ENCODE measurements around the gene SNRNP27.
"Not testable (repeated sequence)": the region's sequence is repeated elsewhere in the genome, so short reads cannot be mapped to it uniquely, and the experiment has no call there.

SNRNP27 gene

DNA sequence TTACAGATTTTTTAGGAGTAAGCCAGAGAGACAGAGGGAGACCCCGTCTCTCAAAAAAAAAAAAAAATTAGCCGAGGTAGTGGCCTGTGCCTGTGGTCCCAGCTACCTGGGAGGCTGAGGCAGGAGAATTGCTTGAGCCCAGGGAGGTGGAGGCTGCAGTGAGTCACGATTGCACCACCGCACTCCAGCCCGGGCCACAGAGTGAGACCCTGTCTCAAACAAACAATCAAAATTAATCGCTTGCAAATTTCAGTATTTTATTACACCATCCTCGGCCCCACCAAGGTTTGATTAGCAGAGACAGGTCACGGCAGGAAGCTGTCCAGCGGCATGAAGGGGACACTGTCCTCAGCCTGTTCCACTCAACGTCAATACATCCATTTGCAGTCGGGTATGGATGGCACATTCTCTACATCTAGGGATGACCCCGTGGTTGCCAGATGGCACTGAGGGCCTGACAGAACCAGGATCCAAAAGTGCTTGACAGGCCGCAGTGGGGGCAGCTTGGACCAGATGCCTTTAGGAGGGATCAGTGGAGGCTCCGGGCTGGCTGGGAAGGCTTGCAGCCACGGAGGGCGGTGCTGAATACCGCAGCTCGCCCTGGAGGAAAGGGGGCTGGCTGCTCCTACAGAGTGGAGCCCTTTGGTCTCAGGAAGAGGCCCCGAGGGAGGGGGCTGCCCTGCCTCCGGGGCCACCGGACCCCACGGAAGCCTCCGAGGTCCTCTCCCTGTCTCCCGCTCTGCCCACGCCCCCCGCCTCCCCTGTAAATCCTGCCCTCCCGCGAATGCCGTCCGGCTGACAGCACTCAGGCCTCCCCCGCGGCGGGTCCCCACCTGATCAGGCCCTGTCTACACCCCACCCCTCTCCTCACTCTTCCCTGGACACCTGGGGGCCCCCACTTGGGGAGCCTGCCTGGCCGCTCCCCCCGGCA lies 54.5 kb downstream of the SNRNP27 start:
- DNase-seq: no peak

DNA sequence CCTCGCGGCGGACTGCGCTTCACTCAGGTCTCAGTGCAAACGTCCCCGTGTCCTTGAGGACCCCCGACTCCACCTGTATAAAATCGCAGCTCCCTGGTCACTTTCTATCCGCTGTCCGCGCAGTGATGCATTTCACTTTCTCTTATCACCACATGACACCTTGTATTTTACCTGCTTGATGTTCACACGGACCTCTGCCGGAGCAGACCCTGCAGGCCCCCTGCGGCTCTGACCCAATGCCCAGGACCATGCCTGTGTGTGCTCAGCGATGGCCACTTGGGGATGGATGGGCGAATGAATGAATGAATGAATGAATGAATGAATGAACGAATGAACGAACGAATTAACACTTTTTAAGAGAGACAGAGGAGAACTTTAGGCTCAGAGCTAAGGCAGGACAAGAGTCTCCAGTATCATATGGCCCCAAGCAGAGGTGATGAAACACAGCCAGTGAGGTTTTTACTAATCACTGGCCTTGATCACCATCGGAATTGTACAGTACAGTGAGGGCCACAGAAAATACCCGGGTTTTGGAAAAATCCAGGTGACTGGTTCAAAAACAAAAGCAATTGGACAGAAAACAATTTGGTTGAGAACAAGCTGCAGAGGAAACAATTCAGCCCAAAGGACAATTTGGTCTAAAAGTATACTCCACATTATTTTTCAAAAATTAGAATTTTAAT lies 55.3 kb downstream of the SNRNP27 start:
- DNase-seq: no peak

GRCh38 chr2:69950241-69950640 lies 56.5 kb downstream of the SNRNP27 start:
- DNase-seq: no peak

GRCh38 chr2:69950671-69951070 lies 56.9 kb downstream of the SNRNP27 start:
- DNase-seq: not testable (repeated sequence)

- no peak for DNase-seq
Observed at GRCh38 chr2:69952336-69953115, 58.8 kb downstream of the SNRNP27 start.

GRCh38 chr2:69954084-69954483 lies 60.3 kb downstream of the SNRNP27 start:
- no peak for DNase-seq

Measured in activated naive CD4-positive, alpha-beta T cell treated with Interleukin-2 at 50 U/mL for 16 hours (primary cell).